ENCODE data around the gene THSD4. TPM values are rescaled to one million over a fixed set of nuclear protein-coding genes. Genes with fewer than 3 reads are reported as not detected.

THSD4 gene
- total and polyA plus RNA-seq, 2 of the 8 experiments (the other 6 are each of a cell fraction or from before 2014, with no cell fraction given): 2.5 to 6.2 TPM

GRCh38 chr15:71674354-71674753, 559.1 kb downstream of the THSD4 start:
- no peak for TF ChIP-seq BACH1 (IDR thresholded peaks at IDR 0.05; ENCODE audit: low read length)
- TF ChIP-seq SP1 (IDR thresholded peaks at IDR 0.05; ENCODE audit: low read depth, low read length): no peak
- Histone ChIP-seq H3K9me3 (ENCODE audit: insufficient read depth in 2 of 2, low read depth in 1 of 2, low read length in 1 of 2) (no peaks in the 10 kb centered on the region), H3K36me3 (ENCODE audit: control insufficient read depth in 2 of 4, insufficient read depth in 4 of 4, low read length in 3 of 4) (no peaks in the 10 kb centered on the region), H3K14ac (ENCODE audit: insufficient read length) (no peak overlapping the region), H3K18ac (ENCODE audit: extremely low read depth, low read length) (no peak overlapping the region), H2BK12ac (ENCODE audit: low read depth, low read length) (no peak overlapping the region), H4K20me1 (replicated peaks in 1 of 2; ENCODE audit: control insufficient read depth in 1 of 2, insufficient read depth in 2 of 2, low read length in 2 of 2) (no peaks in the 10 kb centered on the region), H3K23ac (ENCODE audit: insufficient read length) (no peak overlapping the region), H3K4ac (replicated peaks; ENCODE audit: insufficient read length, low read depth, low read length) (no peak overlapping the region), H3K27ac (ENCODE audit: low read depth, low read length) (no peak overlapping the region), H2BK5ac (ENCODE audit: low read depth, low read length) (no peak overlapping the region), H3K4me2 (ENCODE audit: insufficient read depth in 1 of 2, low read depth in 2 of 2, low read length in 2 of 2) (no peak overlapping the region), H3K4me3 (ENCODE audit: extremely low read depth in 1 of 4, insufficient read depth in 2 of 4, low read depth in 3 of 4, low read length in 4 of 4) (no peak overlapping the region), H2AFZ (ENCODE audit: low read length) (no peak overlapping the region), H4K91ac (replicated peaks; ENCODE audit: insufficient read length, low read length) (no peak overlapping the region), H3K23me2 (ENCODE audit: low read depth, low read length) (no peaks in the 10 kb centered on the region), H4K8ac (ENCODE audit: extremely low read depth, insufficient read depth, low read length) (no peak overlapping the region), H2BK120ac (replicated peaks; ENCODE audit: low read depth, low read length) (no peak overlapping the region), H3K56ac (replicated peaks; ENCODE audit: insufficient read length, low read depth, low read length) (no peak overlapping the region), H2BK15ac (ENCODE audit: low read length) (no peak overlapping the region), H2AK5ac (ENCODE audit: low read depth, low read length) (no peak overlapping the region), H3K79me1 (ENCODE audit: low read depth, low read length) (no peaks in the 10 kb centered on the region), H2BK20ac (ENCODE audit: low read length) (no peak overlapping the region), H3K27me3 (replicated peaks in 1 of 4; ENCODE audit: control insufficient read depth in 3 of 4, extremely low read depth in 1 of 4, insufficient read depth in 3 of 4, low read length in 3 of 4) (no peaks in the 10 kb centered on the region), H3K4me1 (replicated peaks in 1 of 4; ENCODE audit: control insufficient read depth in 3 of 4, insufficient read depth in 4 of 4, low read length in 3 of 4) (peaks cover 0 to 8% (median 5%) of the 10 kb centered on the region in 4 experiments; a peak in 4 of 7 replicates), H4K5ac (ENCODE audit: insufficient read length, low read depth, low read length) (no peak overlapping the region), H3K9ac (replicated peaks in 1 of 4; ENCODE audit: extremely low read depth in 1 of 4, low read depth in 3 of 4, low read length in 3 of 4) (no peak overlapping the region), H3K79me2 (ENCODE audit: control insufficient read depth in 1 of 2, insufficient read depth in 2 of 2, low read length in 2 of 2) (no peaks in the 10 kb centered on the region)
- FAIRE-seq: no peak
- POLR2A ChIA-PET (ENCODE audit: partially characterized antibody): interaction anchor here (1.9 kb wide), 1 partner anchor 18 kb away, joined by 5 read pairs; no protein-coding TSS in a partner anchor
- CTCF ChIA-PET (ENCODE audit: partially characterized antibody): no interaction called here
- DNase-seq (ENCODE audit: low read depth in 1 of 2, low spot score in 2 of 2): no peak
- WGBS, 2 experiments (ENCODE audit: extremely low coverage in 1 of 2, insufficient coverage in 1 of 2, insufficient read length in 1 of 2, insufficient replicate concordance in 2 of 2, low coverage in 1 of 2, low lambda C conversion rate in 2 of 2, missing lambda C conversion rate in 1 of 2): 85% methylated on average over 2 of the region's 2 CpGs; no CpG with 5 or more reads in 1 of the 2 experiments

Measured in H1 (cell line).